GM12872 (cell line): ENCODE data around the gene SPX.

Source experiments
- TF ChIP-seq, protein P1 (sequence below): IDR thresholded peaks from 3 replicates; pipeline ENCODE4 v1.5.1; 2011; ENCODE audit warnings: low read depth, mild to moderate bottlenecking, low read length, moderate library complexity; ENCODE audit not compliant: insufficient read depth

The SPX gene

DNA sequence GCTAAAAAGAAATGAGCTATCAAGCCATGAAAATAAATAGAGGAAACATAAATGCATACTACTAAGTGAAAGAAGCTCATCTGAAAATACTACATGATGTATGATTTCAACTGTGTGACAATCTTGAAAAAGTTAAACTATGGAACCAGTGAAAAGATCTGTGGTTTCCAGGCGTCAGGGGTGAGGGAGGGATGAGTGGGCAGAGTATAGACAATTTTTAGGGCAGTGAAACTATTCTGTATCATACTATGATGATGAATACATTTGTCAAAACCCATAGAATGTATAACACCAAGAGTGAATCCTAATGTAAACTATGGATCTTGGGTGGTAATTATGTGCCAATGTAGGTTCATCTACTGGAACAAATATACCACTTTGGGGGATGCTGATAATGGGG is 21.3 kb downstream of the SPX start:
- TF ChIP-seq, protein P1, sequence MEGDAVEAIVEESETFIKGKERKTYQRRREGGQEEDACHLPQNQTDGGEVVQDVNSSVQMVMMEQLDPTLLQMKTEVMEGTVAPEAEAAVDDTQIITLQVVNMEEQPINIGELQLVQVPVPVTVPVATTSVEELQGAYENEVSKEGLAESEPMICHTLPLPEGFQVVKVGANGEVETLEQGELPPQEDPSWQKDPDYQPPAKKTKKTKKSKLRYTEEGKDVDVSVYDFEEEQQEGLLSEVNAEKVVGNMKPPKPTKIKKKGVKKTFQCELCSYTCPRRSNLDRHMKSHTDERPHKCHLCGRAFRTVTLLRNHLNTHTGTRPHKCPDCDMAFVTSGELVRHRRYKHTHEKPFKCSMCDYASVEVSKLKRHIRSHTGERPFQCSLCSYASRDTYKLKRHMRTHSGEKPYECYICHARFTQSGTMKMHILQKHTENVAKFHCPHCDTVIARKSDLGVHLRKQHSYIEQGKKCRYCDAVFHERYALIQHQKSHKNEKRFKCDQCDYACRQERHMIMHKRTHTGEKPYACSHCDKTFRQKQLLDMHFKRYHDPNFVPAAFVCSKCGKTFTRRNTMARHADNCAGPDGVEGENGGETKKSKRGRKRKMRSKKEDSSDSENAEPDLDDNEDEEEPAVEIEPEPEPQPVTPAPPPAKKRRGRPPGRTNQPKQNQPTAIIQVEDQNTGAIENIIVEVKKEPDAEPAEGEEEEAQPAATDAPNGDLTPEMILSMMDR, result no peak

DNA sequence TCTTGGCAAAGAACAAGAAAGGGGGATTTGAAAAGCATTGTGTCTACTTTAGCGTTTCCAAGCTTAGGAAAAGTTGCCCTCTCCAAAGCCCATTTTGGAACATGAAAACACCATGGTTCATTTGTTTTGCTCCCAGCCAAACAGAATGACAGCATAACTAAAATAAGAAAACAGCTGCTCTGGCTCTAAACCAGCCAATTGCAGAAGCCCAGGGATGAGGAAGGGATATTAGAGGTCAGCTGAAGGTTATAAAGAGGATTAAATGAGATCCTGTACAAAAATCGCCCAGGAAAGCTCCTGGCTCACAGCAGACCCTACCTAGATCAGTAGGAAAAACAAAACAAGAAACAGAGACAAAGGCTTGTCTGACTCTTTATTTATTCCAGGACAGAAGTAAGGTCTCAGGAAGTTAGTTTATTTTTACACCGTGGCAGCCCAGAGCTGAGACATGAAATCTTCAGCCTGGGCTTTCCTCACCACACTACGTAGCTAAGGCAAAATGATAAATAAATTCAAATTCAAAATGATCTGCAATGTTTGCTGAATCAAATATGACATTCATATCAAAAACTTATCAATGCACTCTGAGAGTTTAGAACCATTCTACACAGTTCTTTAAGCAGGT is 25.9 kb downstream of the SPX start:
- TF ChIP-seq, protein P1, result no peak

DNA sequence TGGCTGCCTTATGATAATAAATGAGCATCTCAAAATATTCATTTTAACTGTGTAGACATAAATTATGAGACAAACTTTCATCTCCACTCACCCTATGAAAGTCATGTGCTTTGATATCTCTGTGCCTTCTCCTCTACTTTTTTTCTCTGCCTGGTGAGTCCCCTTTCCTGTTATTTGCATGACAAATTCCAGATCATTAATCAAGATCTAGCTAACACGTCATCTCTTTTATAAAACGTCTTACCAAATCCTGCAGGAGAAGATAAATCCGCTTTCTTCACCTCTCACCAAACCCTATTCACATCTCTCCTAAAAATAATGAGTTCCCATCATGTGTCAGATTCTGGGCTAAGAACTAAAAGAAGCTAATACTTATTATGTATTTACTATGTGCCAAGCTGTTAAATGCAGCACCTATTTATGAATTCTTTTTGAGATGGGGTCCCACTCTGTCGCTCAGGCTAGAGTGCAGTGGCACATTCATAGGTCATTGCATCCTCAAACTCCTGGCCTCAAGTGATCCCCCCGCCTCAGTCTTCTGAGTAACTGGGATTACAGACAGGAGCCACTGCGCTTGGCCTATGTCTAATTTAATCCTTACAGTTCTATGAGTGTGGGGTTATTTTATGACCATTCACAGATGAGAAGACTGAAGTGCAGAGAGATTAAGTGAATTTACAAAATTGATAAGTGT is 26.7 kb downstream of the SPX start:
- TF ChIP-seq, protein P1, result no peak

DNA sequence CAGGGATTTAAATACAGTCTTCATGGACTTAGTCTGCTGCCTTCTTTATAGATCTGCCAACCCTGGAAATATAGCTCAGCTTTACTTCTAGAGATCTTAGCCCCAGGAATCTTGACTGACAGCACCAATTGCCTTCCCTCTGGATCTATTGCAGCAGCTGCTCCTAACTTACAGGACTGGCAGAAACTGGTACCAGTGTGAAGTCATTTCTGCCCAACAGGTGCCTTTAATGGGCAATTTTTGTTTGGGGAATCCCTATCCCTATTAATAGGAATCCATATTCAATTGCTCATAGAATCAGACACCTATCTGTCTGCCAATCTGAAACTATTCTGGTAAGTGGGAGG is 27.2 kb downstream of the SPX start:
- TF ChIP-seq, protein P1, result no peak

DNA sequence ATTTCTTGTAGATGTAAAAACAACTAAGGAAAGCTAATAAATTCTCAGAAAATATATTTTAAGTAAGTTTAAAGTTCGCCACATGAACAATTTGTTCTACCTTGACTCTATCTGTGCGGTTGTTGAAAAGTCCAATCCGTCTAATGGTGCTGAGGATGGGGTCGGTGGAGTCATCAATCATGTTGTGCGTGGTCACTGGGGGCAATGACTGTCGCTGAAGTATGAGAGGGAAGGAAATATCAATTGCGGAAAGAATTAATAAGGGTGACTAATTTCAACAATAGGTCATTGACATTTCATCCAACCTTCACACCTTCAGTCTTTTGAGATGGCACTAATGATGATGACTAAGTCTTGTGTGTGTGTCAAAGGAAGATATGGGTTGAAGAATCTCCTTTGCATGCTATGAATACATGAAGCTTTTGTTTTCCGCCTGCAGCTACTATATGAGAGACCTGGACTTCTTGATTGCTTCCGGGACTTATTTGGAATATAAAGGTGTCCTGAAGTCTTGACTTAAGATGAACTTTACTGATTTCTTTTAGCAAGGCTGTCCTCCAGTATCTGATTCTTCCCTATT is 32.1 kb downstream of the SPX start:
- TF ChIP-seq, protein P1, result no peak

DNA sequence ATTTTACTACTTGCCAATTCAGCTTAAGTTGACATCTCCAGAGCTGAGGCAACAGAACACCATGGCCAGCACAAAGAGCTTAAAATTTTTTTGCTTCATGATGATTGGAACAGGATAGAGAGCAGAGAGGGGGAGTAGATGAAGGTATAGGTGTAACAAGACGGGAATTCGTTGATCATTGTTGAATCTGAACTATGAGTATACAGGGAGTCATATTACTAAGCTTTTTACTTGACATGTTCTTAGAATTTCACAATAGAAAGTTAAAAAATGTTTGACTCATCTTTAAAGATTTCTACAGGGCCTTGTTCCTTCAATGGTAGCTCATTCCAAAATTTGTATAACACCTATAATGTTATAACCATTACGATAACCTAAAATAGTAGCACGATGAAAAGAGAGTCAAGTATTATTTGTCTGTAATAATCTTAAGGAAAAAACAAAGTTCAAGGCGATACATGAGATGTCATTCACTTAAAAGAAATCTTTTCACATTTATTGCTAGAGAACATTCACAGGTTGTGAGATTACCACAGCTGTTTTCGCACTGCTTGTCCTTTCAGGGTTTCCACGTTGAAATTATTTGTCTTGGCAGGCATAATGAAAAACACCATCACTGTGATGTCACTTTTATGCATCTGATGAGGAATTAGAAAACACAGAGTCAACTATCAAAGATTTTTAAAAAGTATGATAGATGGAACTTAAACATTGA is 33.9 kb downstream of the SPX start:
- TF ChIP-seq, protein P1, result no peak

DNA sequence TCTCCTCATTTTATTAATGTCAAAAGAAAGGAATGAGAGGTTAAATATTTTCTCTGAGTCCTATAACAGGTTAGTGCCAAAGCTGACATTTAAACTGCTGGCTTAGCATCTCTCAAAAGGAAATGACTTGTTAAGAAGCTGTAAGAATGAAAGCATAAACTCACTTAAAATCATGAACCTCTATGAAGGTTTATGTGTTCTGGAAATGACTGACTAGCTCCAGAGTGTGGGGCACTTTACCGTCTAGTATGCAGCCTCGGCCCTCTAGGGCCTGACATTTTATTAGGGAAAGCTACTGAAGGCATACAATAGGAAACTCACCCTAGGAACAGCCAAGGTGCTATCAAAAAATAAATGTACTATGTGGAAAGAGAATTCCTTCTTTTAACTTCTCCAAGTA is 35.1 kb downstream of the SPX start:
- TF ChIP-seq, protein P1, result no peak
